ENCODE results near the gene USP24. TPM values are rescaled to one million over a fixed set of nuclear protein-coding genes. Genes with fewer than 3 reads are reported as not detected.

The USP24 gene
- polyA plus RNA-seq, 1 donor: 45.8 TPM

- no peak for DNase-seq
These were observed 162.7 kb downstream of the USP24 start for GRCh38 chr1:55052221-55053142.

DNA sequence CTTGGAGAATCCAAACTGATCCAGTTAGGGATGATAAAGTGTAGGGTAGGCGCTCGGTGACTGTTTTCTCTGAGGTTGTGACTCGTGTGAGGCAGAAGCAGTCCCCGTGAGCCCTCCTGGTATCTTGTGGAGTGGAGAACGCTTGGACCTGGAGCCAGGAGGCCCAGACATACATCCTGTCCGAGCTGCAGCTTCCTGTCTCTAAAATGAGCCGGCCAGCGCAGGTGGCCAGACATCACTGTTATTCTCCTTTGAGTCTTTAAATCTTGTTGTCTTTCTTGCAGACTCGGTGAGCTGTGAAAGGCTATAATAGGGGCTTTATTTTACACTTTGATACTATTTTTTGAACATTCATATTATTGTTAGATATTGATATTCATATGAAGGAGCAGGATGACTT lies 163.5 kb downstream of the USP24 start:
- no peak for DNase-seq

DNA sequence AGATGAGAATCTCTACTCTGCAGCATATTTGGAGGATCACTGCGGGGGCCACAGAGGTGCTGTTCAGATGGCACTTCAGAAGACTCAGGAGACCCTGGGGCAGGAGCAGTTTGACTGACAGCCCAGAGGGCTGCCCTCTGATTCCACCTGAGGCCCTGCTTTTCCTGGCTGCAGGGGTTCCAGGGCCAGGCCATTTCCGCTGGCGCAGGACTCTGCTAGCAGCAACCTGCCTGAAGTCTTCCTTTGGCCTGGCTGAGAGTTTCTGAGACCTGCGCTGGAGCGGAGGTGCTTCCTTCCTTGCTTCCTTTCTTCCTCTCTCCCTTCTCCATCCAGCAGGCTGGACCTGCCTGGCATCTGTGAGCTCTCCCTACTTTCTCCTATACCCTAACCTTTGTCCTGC lies 164.0 kb downstream of the USP24 start:
- no peak for DNase-seq

DNA sequence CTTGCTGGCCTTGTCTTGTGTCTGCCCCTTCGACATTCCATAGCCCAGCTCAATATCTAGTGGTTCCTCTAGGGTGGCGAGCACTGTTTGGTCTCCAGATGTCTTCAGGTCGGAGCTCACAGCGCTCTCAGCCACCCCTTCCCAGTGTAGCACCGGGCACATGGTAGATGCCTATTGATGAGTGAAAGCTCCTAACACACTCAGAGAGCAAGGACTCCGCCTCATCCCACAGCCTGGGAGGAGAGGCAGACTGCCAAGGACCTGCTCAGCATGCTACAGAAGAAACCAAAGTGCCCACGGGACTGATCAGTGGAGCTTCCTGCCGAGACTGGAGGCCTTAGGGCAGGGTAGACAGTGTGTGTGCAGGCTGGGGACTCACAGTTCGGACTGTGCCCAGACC lies 164.9 kb downstream of the USP24 start:
- no peak for DNase-seq

GRCh38 chr1:55049914-55050278 lies 165.3 kb downstream of the USP24 start:
- DNase-seq: peak; percentile 50

DNA sequence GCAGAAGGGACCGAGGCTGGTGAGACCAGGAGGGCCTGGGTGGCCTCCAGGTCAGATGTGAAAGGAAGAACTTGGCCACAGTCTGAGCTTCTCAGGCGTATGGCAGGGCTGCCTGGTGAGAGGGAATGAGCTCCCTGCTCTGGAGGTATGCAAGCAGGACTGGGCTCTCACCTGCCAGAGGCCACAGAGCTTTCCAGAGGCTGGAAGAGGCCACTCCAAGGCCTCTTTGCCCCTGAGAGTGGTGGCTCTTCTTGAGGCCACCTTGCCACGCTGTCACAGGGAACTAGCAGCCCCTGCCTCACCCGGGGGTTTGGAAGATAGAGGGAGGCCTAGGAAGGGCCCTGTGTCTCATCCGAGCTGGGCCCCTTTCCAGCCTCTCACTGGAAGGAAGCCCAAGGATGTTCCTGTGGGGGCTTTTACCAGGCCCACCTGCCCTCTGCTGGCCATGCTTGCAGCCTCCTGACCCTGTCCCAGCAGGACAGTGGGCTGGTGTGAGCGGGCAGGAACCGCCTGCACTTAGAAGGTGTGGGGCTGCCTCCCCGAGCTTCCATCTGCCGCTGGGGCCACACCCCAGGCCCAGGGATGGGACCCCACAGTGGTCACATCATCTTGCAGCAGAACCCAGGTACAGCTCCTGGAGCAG lies 165.8 kb downstream of the USP24 start:
- no peak for DNase-seq

GRCh38 chr1:55048453-55049270 lies 166.5 kb downstream of the USP24 start:
- no peak for DNase-seq

DNA sequence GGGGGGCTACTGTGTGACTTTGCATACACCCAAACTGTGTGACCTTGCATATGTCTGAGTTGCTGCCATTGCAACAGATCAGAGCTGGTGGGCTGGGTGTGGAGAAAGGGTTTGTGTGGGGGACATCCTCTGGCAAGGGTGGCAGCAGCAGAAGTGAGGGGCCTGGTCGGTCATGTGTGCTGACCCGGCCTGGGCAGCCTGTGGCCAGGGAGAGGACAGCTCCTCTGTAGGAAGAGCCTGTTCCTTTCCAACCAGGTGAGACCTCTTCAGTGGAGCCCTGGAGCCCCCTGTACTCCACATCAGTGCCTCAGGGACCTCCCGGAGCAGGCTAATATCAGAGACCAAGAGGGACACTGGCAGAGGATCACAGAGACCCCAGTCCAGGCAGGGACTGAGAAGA lies 167.6 kb downstream of the USP24 start:
- DNase-seq: no peak

DNA sequence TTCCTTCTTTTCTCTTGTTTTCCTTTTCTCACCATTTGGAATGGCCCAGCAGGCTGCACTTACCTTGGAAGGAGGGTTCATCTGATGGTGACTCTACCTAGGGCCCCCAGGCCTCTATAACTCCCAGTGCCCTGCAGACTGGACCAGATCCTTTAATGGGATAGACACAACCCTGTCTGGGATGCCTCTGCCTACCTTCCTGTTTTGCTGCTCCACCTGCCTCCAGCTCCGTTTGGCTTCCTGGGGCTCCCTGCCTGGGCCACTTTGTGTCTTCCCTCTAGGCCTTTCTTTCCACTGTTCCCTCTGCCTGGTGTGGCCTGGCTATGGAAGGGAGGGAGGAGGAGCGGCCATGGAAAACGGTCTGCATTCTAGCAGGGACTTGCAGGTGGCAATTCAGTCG lies 168.3 kb downstream of the USP24 start:
- no peak for DNase-seq

DNA sequence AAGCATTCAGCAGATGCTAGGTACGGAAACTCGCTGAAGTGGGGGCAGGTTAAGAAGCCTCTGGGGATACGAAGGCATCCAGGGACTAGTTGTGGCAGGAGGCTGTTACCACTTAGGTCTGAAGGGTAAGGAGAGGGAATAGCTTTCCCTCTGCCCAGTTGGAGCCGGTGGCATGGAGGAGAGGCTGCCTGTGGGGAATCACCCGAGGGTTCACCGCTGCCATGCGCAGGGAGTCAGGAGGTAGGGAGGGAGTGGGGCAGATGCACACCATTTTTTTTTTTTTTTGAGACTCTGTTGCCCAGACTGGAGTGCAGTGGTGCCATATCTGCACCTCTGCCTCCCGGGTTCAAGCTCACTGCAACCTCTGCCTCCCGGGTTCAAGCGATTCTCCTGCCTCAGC lies 169.7 kb downstream of the USP24 start:
- DNase-seq: no peak

DNA sequence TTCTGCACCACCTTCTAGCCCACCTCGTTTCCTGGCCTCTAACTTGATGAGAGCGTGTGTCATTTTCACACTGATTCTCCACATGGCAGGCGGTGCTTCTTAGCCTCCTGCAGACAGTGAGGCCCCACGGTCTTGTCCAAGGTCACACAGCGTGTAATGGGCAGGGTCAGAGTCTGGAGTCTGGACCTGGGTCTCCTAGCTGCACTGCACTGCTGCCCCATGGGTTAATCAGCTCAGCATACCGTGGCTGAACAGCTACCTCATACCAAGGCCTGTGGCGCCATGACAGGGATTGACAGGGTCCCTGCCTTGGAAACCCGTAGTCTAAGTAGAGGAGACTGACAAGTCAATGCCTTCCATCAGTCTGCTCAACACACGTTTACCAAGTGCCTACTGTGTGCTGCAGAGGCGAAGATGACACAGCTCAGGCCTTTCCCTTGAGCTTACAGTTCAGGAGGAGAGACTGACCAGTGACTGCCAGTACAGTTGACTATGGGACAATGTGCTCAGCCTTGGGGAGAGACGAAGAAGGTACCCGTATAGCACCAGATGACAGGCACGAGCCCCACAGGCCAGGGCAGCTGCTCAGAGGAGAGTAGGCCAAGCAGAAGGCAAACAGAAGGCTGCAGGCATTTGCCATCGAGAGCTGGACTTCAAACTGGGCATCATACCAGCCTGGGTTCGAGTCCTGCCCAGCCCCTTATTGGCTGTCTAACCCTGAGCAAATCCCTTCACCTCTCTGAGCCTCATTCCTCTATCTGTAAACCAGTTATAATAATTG lies 170.4 kb downstream of the USP24 start:
- no peak for DNase-seq

- no peak for DNase-seq
These were observed 171.4 kb downstream of the USP24 start for GRCh38 chr1:55043726-55044125.

DNA sequence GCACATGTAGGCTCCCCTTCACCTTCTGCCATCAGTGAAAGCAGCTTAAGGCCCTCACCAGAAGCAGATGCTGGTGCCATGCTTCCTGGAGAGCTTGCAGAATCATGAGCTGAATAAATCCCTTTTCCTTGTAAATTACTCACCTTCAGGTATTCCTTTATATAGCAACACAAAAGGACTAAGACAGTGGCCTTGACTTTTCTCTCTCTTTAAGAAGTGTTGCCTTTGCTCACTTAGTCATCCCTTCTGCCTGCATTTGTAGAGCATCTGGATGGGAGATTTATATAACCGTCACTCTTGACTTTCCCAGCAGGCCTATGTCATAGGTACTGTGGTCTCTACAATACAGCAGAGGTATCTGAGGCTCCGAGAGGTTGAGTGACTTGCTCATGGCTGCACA lies 172.2 kb downstream of the USP24 start:
- DNase-seq: no peak

- no peak for DNase-seq
These were observed 173.6 kb downstream of the USP24 start for GRCh38 chr1:55041613-55042012.

DNA sequence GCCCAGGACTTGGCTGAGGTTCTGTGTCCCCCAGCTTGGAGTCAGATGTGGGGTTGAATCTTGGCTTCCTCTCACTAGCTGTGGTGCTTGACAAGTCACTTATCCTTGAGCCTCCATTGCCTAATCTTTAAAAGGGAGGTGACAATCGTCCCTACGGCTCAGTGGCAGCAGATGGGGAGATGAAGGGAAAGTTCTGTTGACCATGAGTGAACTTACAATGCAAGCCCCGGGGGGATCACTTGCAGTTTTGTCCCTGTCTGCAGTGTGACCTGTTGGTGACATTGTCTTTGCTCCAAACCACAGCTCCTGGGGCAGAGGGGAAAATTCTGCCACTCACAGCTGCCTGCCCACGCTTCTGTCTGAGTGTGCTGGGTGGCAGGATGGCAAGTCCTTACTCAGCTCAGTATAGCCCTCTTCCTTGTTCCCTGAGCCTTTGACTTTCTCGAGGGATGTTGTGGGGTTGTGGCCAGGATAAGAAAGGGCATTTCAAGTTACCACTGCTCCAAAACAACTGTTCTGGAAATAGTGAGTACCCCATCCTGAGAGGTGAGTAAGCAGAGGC lies 174.2 kb downstream of the USP24 start:
- DNase-seq: no peak

GRCh38 chr1:55040083-55040932 lies 174.9 kb downstream of the USP24 start:
- no peak for DNase-seq

DNA sequence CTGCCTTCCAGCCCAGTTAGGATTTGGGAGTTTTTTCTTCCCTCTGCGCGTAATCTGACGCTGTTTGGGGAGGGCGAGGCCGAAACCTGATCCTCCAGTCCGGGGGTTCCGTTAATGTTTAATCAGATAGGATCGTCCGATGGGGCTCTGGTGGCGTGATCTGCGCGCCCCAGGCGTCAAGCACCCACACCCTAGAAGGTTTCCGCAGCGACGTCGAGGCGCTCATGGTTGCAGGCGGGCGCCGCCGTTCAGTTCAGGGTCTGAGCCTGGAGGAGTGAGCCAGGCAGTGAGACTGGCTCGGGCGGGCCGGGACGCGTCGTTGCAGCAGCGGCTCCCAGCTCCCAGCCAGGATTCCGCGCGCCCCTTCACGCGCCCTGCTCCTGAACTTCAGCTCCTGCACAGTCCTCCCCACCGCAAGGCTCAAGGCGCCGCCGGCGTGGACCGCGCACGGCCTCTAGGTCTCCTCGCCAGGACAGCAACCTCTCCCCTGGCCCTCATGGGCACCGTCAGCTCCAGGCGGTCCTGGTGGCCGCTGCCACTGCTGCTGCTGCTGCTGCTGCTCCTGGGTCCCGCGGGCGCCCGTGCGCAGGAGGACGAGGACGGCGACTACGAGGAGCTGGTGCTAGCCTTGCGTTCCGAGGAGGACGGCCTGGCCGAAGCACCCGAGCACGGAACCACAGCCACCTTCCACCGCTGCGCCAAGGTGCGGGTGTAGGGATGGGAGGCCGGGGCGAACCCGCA lies 175.7 kb downstream of the USP24 start, which contains the start of gene PCSK9:
Gene PCSK9, plus strand, starts transcription at position 207 of the 741 bp plus-strand sequence. Its CDS starts 290 bp downstream, at position 497.
- no peak for DNase-seq

DNA sequence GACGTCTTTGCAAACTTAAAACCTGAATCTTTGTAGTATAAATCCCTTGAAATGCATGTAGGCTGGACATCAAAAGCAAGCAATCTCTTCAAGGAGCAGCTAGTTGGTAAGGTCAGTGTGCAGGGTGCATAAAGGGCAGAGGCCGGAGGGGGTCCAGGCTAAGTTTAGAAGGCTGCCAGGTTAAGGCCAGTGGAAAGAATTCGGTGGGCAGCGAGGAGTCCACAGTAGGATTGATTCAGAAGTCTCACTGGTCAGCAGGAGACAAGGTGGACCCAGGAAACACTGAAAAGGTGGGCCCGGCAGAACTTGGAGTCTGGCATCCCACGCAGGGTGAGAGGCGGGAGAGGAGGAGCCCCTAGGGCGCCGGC lies 176.2 kb downstream of the USP24 start:
- DNase-seq: no peak

DNA sequence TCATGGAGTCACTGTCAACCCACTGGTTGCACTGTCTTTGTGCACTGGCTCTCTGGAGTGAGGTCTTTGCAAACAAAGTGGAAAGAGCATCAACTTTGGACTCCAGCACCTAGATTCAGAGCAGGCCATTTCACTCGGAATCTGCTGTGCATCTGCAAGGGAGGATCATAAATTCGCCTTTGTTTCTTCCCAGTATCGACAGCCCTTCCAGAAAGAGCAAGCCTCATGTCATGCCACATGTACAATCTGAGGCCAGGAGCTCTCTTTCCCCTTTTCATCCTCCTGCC lies 176.7 kb downstream of the USP24 start:
- no peak for DNase-seq

- DNase-seq: no peak
These were observed 177.2 kb downstream of the USP24 start for GRCh38 chr1:55037733-55038551.
